A549 (cell line): ENCODE data around the gene FXN. TPM values are rescaled to one million over a fixed set of nuclear protein-coding genes. Genes with fewer than 3 reads are reported as not detected.
"Not testable (repeated sequence)": the region's sequence is repeated elsewhere in the genome, so short reads cannot be mapped to it uniquely, and the experiment has no call there.

Experiments
- ATAC-seq, 2 experiments: fragments of 200-7000 bp in 1 of 2; fragments of >200 bp in 1 of 2; cut with Nextera tagmentation in 1 of 2; cut with Tn5 transposase in 1 of 2; 3 replicates each; pipeline versions ENCODE4 v1.8.0 to v1.9.1; 2018 to 2020; ENCODE audit warnings: mild to moderate bottlenecking in 1 of 2, moderate library complexity in 1 of 2
- CTCF ChIA-PET: fragments of 300-600 bp; sonication (Branson Sonifier 250); formaldehyde crosslinking; extraction: SDS; loops from one replicate; lab custom pipeline; 2021; ENCODE audit warnings: antibody characterized with exemption, inconsistent platforms; lab: Yijun Ruan, JAX
- POLR2A ChIA-PET: fragments of 350-600 bp; formaldehyde crosslinking; extraction: SDS; loops from one replicate; lab custom pipeline; 2021; ENCODE audit warnings: antibody characterized with exemption, inconsistent platforms; lab: Yijun Ruan, JAX
- DNase-seq, 2 experiments: peaks; one replicate each; pipeline versions ENCODE4 v3.0.0 to v3.0.0-alpha.2; 2011 to 2016; ENCODE audit warnings: low read depth in 1 of 2, low spot score in 1 of 2
- FAIRE-seq: peaks from 2 replicates; lab custom pipeline; 2011; peaks lifted over from hg19 to GRCh38; lab: Jason Lieb, UNC
- H3K27ac ChIP-seq, 2 experiments: fragments of >200 bp; sonication (Bioruptor Twin); formaldehyde crosslinking; 3 replicates each; pipeline ENCODE4 v1.5.1; 2016 to 2017
- H3K4me1 ChIP-seq: fragments of >200 bp; sonication (Bioruptor Twin); formaldehyde crosslinking; 3 replicates; pipeline ENCODE4 v1.6.1; 2016
- H3K4me2 ChIP-seq: fragments of >200 bp; sonication (Bioruptor Twin); formaldehyde crosslinking; 3 replicates; pipeline ENCODE4 v1.6.1; 2016
- H3K4me3 ChIP-seq: fragments of >200 bp; sonication (Bioruptor Twin); formaldehyde crosslinking; 3 replicates; pipeline ENCODE4 v1.5.1; 2016
- H3K9me3 ChIP-seq: fragments of >200 bp; sonication (Bioruptor Twin); formaldehyde crosslinking; 3 replicates; pipeline ENCODE4 v1.6.1; 2016
- BCL3 ChIP-seq: fragments of >200 bp; sonication (Bioruptor Twin); formaldehyde crosslinking; IDR thresholded peaks from 3 replicates; pipeline ENCODE4 v1.6.1; 2016
- CBX8 ChIP-seq: fragments of 200-600 bp; sonication (generic); IDR thresholded peaks from 2 replicates; pipeline ENCODE4 v1.6.1; 2016
- CHD4 ChIP-seq: fragments of 200-600 bp; sonication (generic); IDR thresholded peaks from 2 replicates; pipeline ENCODE4 v1.6.1; 2016; ENCODE audit warnings: antibody characterized with exemption, mild to moderate bottlenecking, borderline replicate concordance
- FOSB ChIP-seq: fragments of 250-450 bp; sonication (Bioruptor Pico); IDR thresholded peaks from 2 replicates; pipeline ENCODE4 v1.5.0; 2020; ENCODE audit warnings: mild to moderate bottlenecking, moderate library complexity
- FOSL2 ChIP-seq, 2 experiments: fragments of 450-650 bp in 1 of 2; fragments of >200 bp in 1 of 2; sonication (Bioruptor Twin) in 1 of 2; formaldehyde crosslinking; IDR thresholded peaks; 2 replicates each; pipeline versions ENCODE4 v1.5.0 to v1.6.1; 2016 to 2020; ENCODE audit warnings: mild to moderate bottlenecking in 1 of 2, moderate library complexity in 1 of 2
- FOXS1 ChIP-seq: fragments of 250-450 bp; sonication (Bioruptor Pico); IDR thresholded peaks from 2 replicates; pipeline ENCODE4 v1.5.0; 2020; ENCODE audit warnings: mild to moderate bottlenecking, moderate library complexity
- HEYL ChIP-seq: fragments of 250-450 bp; sonication (Bioruptor Pico); IDR thresholded peaks from 2 replicates; pipeline ENCODE4 v1.8.0; 2021; ENCODE audit warnings: mild to moderate bottlenecking, moderate library complexity
- HMGXB4 ChIP-seq: fragments of 250-450 bp; sonication (Bioruptor Pico); IDR thresholded peaks from 2 replicates; pipeline ENCODE4 v1.5.0; 2021; ENCODE audit warnings: mild to moderate bottlenecking, moderate library complexity, borderline replicate concordance
- JUN ChIP-seq, 2 experiments: fragments of >200 bp; sonication (Bioruptor Twin); formaldehyde crosslinking; IDR thresholded peaks; 2 replicates in 1 of 2; 3 replicates in 1 of 2; pipeline ENCODE4 v1.6.1; 2016 to 2017
- MAX ChIP-seq: IDR thresholded peaks from 2 replicates; pipeline ENCODE4 v1.6.1; 2012
- MAZ ChIP-seq: fragments of 150-350 bp; IDR thresholded peaks from 2 replicates; pipeline ENCODE4 v1.6.1; 2014; ENCODE audit warnings: antibody characterized with exemption, low read depth, low read length, borderline replicate concordance
- MYC ChIP-seq: IDR thresholded peaks from 2 replicates; pipeline ENCODE4 v1.6.1; 2012; ENCODE audit warnings: mild to moderate bottlenecking, inconsistent platforms, low read length, improper control_type of control experiment, borderline replicate concordance
- NFE2L2 ChIP-seq: fragments of 150-350 bp; conservative IDR thresholded peaks from 2 replicates; pipeline ENCODE4 v1.6.1; 2014; ENCODE audit warnings: low read length
- NR3C1 ChIP-seq: fragments of >200 bp; sonication (Bioruptor Twin); formaldehyde crosslinking; IDR thresholded peaks from 3 replicates; pipeline ENCODE4 v1.6.1; 2017
- PBX3 ChIP-seq: IDR thresholded peaks from 2 replicates; pipeline ENCODE4 v1.6.1; 2012
- PHF8 ChIP-seq: fragments of 200-600 bp; sonication (generic); IDR thresholded peaks from 2 replicates; pipeline ENCODE4 v1.6.1; 2016; ENCODE audit warnings: low read depth, mild to moderate bottlenecking, antibody characterized with exemption, moderate library complexity, borderline replicate concordance
- RCOR1 ChIP-seq: fragments of 150-350 bp; IDR thresholded peaks from 2 replicates; pipeline ENCODE4 v1.6.1; 2014; ENCODE audit warnings: antibody characterized with exemption, low read length, low read depth
- RFX5 ChIP-seq: fragments of 450-650 bp; IDR thresholded peaks from 2 replicates; pipeline ENCODE4 v1.7.1; 2014; ENCODE audit warnings: antibody characterized with exemption, mild to moderate bottlenecking, moderate library complexity
- SMC3 ChIP-seq: fragments of >200 bp; sonication (Bioruptor Twin); formaldehyde crosslinking; IDR thresholded peaks from 3 replicates; pipeline ENCODE4 v1.6.1; 2018; ENCODE audit warnings: inconsistent platforms
- SREBF2 ChIP-seq: fragments of 450-650 bp; IDR thresholded peaks from 2 replicates; pipeline ENCODE4 v1.6.1; 2014; ENCODE audit warnings: mild to moderate bottlenecking, moderate library complexity
- USF2 ChIP-seq: fragments of 450-650 bp; IDR thresholded peaks from 2 replicates; pipeline ENCODE4 v1.6.1; 2014; ENCODE audit warnings: antibody characterized with exemption
- ZNF302 ChIP-seq: fragments of 250-450 bp; sonication (Bioruptor Pico); IDR thresholded peaks from 2 replicates; pipeline ENCODE4 v1.9.0; 2021; ENCODE audit warnings: inconsistent platforms, mild to moderate bottlenecking, moderate library complexity
- WGBS: methylation state at CpG from one replicate; pipeline ENCODE4 v1.1.6; 2017; ENCODE audit errors: missing lambda C conversion rate; 5-methylcytosine and 5-hydroxymethylcytosine counted together
- polyA plus RNA-seq, 4 experiments: library from polyadenylated mRNA; depleted of rRNA in 3 of 4; stranded (reverse); fragments of >200 nt; fragmentation: RNase III in 1 of 4; extraction: RNeasy Plus Mini Kit Qiagen cat#74134 plus additional on column Dnase treatment in 1 of 4; gene quantifications; 2 replicates in 3 of 4; 3 replicates in 1 of 4; pipeline ENCODE4 v1.2.3, GENCODE V29; 2011 to 2017

FXN gene
- polyA plus RNA-seq, 2 of the 4 experiments (the other 2 are of a cell fraction): 22.5 to 26.0 TPM

GRCh38 chr9:69049094-69049493 lies 13.5 kb downstream of the FXN start:
- ChIA-PET CTCF (interaction anchor here (1.2 to 12.4 kb wide), 3 partner anchors 14 to 144 kb away, joined by 3 to 84 read pairs (median 24); partner anchors contain the start of gene FXN), POLR2A (no interaction called here)
- TF ChIP-seq PHF8: no peak
- TF ChIP-seq MAX: no peak
- TF ChIP-seq MAZ: no peak
- no peak for TF ChIP-seq HMGXB4
- no peak for TF ChIP-seq ZNF302 (CRISPR knock-in tag)
- TF ChIP-seq RCOR1: no peak
- TF ChIP-seq SMC3: no peak
- no peak for TF ChIP-seq FOSL2 (IDR thresholded peaks at IDR 0.05)
- TF ChIP-seq FOSL2 (CRISPR knock-in tag; IDR thresholded peaks at IDR 0.05): no peak
- no peak for TF ChIP-seq BCL3
- FAIRE-seq (no peak), DNase-seq (no peak), ATAC-seq (no peak)
- Histone ChIP-seq H3K4me3 (no peak overlapping the region), H3K27ac (no peak overlapping the region), H3K4me1 (no peaks in the 10 kb centered on the region), H3K4me2 (no peak overlapping the region), H3K9me3 (no peaks in the 10 kb centered on the region)
- 95% methylated on average over 6 of the region's 6 CpGs for WGBS

- H3K4me1 ChIP-seq, FAIRE-seq, H3K4me2 ChIP-seq, H3K9me3 ChIP-seq, ATAC-seq, H3K27ac ChIP-seq, DNase-seq, POLR2A ChIA-PET, H3K4me3 ChIP-seq: not testable (repeated sequence)
- 95% methylated on average over 12 of the region's 12 CpGs for WGBS
- CTCF ChIA-PET: interaction anchor here (9.8 to 12.4 kb wide), 2 partner anchors 16 to 144 kb away, joined by 84 to 237 read pairs; partner anchors contain the start of gene FXN
Observed at GRCh38 chr9:69050936-69051335, 15.4 kb downstream of the FXN start.

- H3K4me2 ChIP-seq: no peak overlapping the region
- ChIA-PET POLR2A (interaction anchor here (0.7 kb wide), 1 partner anchor 129 kb away, joined by 4 read pairs; no protein-coding TSS in a partner anchor), CTCF (interaction anchor here (0.6 to 12.4 kb wide), 20 partner anchors 9 to 367 kb away, joined by 3 to 237 read pairs (median 7); partner anchors contain the start of gene FXN)
- no peaks in the 10 kb centered on the region for H3K9me3 ChIP-seq
- no peak overlapping the region for H3K4me3 ChIP-seq
- no peak for DNase-seq
- no peak for ATAC-seq
- no peak overlapping the region for H3K27ac ChIP-seq
- WGBS: 92% methylated on average over 1 of the region's 1 CpG
- FAIRE-seq: no peak
- no peaks in the 10 kb centered on the region for H3K4me1 ChIP-seq
- TF ChIP-seq CHD4 (no peak), CBX8 (no peak), SREBF2 (no peak)
- TF ChIP-seq, all 56 proteins: peak for 0
Observed at GRCh38 chr9:69054989-69055388, 19.4 kb downstream of the FXN start.

- no peaks in the 10 kb centered on the region for H3K4me1 ChIP-seq
- no peak overlapping the region for H3K27ac ChIP-seq
- FAIRE-seq (no peak), ATAC-seq (no peak), DNase-seq (no peak)
- 94% methylated on average over 4 of the region's 4 CpGs for WGBS
- H3K4me3 ChIP-seq: no peak overlapping the region
- ChIA-PET POLR2A (interaction anchor here (0.7 kb wide), 1 partner anchor 10 kb away, joined by 6 read pairs; no protein-coding TSS in a partner anchor), CTCF (interaction anchor here (4.1 to 9.8 kb wide), 2 partner anchors 22 to 139 kb away, joined by 23 to 237 read pairs; no protein-coding TSS in a partner anchor)
- TF ChIP-seq JUN (IDR thresholded peaks at IDR 0.05) (no peak), FOXS1 (CRISPR knock-in tag) (no peak), NR3C1 (no peak), PBX3 (no peak), MYC (no peak), BCL3 (no peak), RFX5 (no peak), HEYL (no peak), FOSB (CRISPR knock-in tag) (no peak), USF2 (no peak), NFE2L2 (no peak)
- H3K9me3 ChIP-seq: no peaks in the 10 kb centered on the region
- H3K4me2 ChIP-seq: no peak overlapping the region
Observed at GRCh38 chr9:69056191-69056815, 20.8 kb downstream of the FXN start.
